GM12878 (cell line): ENCODE data around the gene PAX4. TPM values are rescaled to one million over a fixed set of nuclear protein-coding genes. Genes with fewer than 3 reads are reported as not detected.

Experiments used
- ATAC-seq: fragments of 200-7000 bp; cut with Tn5 transposase; 3 replicates; pipeline ENCODE4 v1.9.1; 2020; ENCODE audit warnings: mild to moderate bottlenecking, moderate library complexity
- BruUV-seq: library from RNA; stranded (reverse); fragments of 400-500 nt; replicated peaks from 2 replicates; lab custom pipeline; 2021; lab: Mats Ljungman, UMichigan
- CTCF ChIA-PET: fragments of 300-600 bp; sonication (Branson Sonifier 250); formaldehyde crosslinking; extraction: SDS; loops from one replicate; lab custom pipeline; 2021; ENCODE audit warnings: inconsistent platforms; lab: Yijun Ruan, JAX
- POLR2A ChIA-PET: fragments of 350-600 bp; formaldehyde crosslinking; extraction: SDS; loops from one replicate; lab custom pipeline; 2021; ENCODE audit warnings: inconsistent platforms; lab: Charles Lee
- RAD21 ChIA-PET: fragments of 300-600 bp; sonication (Branson Sonifier 250); formaldehyde crosslinking; loops from one replicate; lab custom pipeline; 2023; ENCODE audit warnings: antibody characterized with exemption; ENCODE audit not compliant: unreplicated experiment; lab: Charles Lee
- SMC1A ChIA-PET: fragments of 300-600 bp; sonication (Branson Sonifier 250); formaldehyde crosslinking; loops from one replicate; lab custom pipeline; 2023; ENCODE audit not compliant: unreplicated experiment, uncharacterized antibody; lab: Charles Lee
- DNase-seq: peaks from one replicate; pipeline ENCODE4 v3.0.0-alpha.2; 2011; ENCODE audit warnings: low read depth, low spot score
- FAIRE-seq: peaks from 3 replicates; lab custom pipeline; 2011; peaks lifted over from hg19 to GRCh38; lab: Jason Lieb, UNC
- H2AFZ ChIP-seq: 2 replicates; pipeline ENCODE4 v1.6.0; 2011; ENCODE audit warnings: low read depth, low read length, control low read depth; ENCODE audit not compliant: control insufficient read depth
- H3K27ac ChIP-seq: 2 replicates; pipeline ENCODE4 v1.5.1; 2011; ENCODE audit warnings: control low read depth; ENCODE audit not compliant: control insufficient read depth, insufficient read depth
- H3K27me3 ChIP-seq, 2 experiments: replicated peaks in 1 of 2; 2 replicates each; pipeline versions ENCODE4 v1.6.0 to v1.6.1; 2011; ENCODE audit warnings: low read length in 1 of 2; ENCODE audit not compliant: control insufficient read depth in 2 of 2, insufficient read depth in 2 of 2
- H3K36me3 ChIP-seq, 2 experiments: 2 replicates each; pipeline ENCODE4 v1.5.1; 2011; ENCODE audit warnings: low read length in 1 of 2; ENCODE audit not compliant: control insufficient read depth in 2 of 2, insufficient read depth in 2 of 2
- H3K4me1 ChIP-seq: 2 replicates; pipeline ENCODE4 v1.6.1; 2011; ENCODE audit warnings: mild to moderate bottlenecking, low read length, moderate library complexity, mixed read lengths; ENCODE audit not compliant: control insufficient read depth, insufficient read depth
- H3K4me2 ChIP-seq: 2 replicates; pipeline ENCODE4 v1.6.0; 2011; ENCODE audit warnings: control low read depth; ENCODE audit not compliant: control insufficient read depth, insufficient read depth
- H3K4me3 ChIP-seq: fragments of 200-600 bp; sonication (generic); 2 replicates; pipeline ENCODE4 v1.5.1; 2016
- H3K79me2 ChIP-seq: 2 replicates; pipeline ENCODE4 v1.6.0; 2011; ENCODE audit warnings: low read length; ENCODE audit not compliant: control insufficient read depth, insufficient read depth
- H3K9ac ChIP-seq: 2 replicates; pipeline ENCODE4 v1.8.0; 2011; ENCODE audit warnings: low read length, control low read depth, mixed read lengths; ENCODE audit not compliant: control insufficient read depth, insufficient read depth
- H3K9me3 ChIP-seq: replicated peaks from 3 replicates; pipeline ENCODE4 v1.5.1; 2011; ENCODE audit warnings: mild to moderate bottlenecking, low read length; ENCODE audit not compliant: control insufficient read depth, insufficient read depth
- H4K20me1 ChIP-seq: 2 replicates; pipeline ENCODE4 v1.6.0; 2011; ENCODE audit not compliant: control insufficient read depth, insufficient read depth
- ELK1 ChIP-seq: IDR thresholded peaks from 2 replicates; pipeline ENCODE4 v1.6.1; 2012; ENCODE audit warnings: low read depth, low read length, improper control_type of control experiment
- ETV6 ChIP-seq, 2 experiments: fragments of 450-650 bp in 1 of 2; IDR thresholded peaks in 1 of 2; conservative IDR thresholded peaks in 1 of 2; 2 replicates each; pipeline ENCODE4 v1.6.1; 2014; ENCODE audit warnings: antibody characterized with exemption in 1 of 2, borderline replicate concordance in 1 of 2, low read depth in 1 of 2, mild to moderate bottlenecking in 1 of 2, moderate library complexity in 1 of 2
- FOXK2 ChIP-seq: fragments of 450-650 bp; IDR thresholded peaks from 2 replicates; pipeline ENCODE4 v1.6.1; 2017; ENCODE audit warnings: mild to moderate bottlenecking, moderate library complexity
- IKZF1 ChIP-seq: fragments of 450-650 bp; conservative IDR thresholded peaks from 2 replicates; pipeline ENCODE4 v1.6.1; 2017; ENCODE audit warnings: antibody characterized with exemption, mild to moderate bottlenecking
- MXI1 ChIP-seq: fragments of 150-350 bp; IDR thresholded peaks from 2 replicates; pipeline ENCODE4 v1.6.1; 2011; ENCODE audit warnings: low read depth, mild to moderate bottlenecking, inconsistent platforms, low read length, improper control_type of control experiment
- PBX3 ChIP-seq: IDR thresholded peaks from 2 replicates; pipeline ENCODE4 v1.6.1; 2011; ENCODE audit warnings: mild to moderate bottlenecking, low read depth, low read length, moderate library complexity; ENCODE audit not compliant: insufficient replicate concordance
- PKNOX1 ChIP-seq: fragments of 450-650 bp; IDR thresholded peaks from 2 replicates; pipeline ENCODE4 v1.6.1; 2016; ENCODE audit warnings: mild to moderate bottlenecking
- POLR2AphosphoS2 ChIP-seq: IDR thresholded peaks from 2 replicates; pipeline ENCODE4 v1.6.1; 2011; ENCODE audit warnings: low read depth, mild to moderate bottlenecking, low read length, improper control_type of control experiment, moderate library complexity
- POLR2AphosphoS5 ChIP-seq: IDR thresholded peaks from 2 replicates; pipeline ENCODE4 v1.6.1; 2011; ENCODE audit warnings: mild to moderate bottlenecking, low read length, inconsistent platforms
- RBBP5 ChIP-seq: fragments of 200-600 bp; sonication (generic); conservative IDR thresholded peaks from 2 replicates; pipeline ENCODE4 v1.6.1; 2016
- SIX5 ChIP-seq: IDR thresholded peaks from 2 replicates; pipeline ENCODE4 v1.6.1; 2011; ENCODE audit warnings: mild to moderate bottlenecking, low read depth, low read length, moderate library complexity; ENCODE audit not compliant: severe bottlenecking
- SPI1 ChIP-seq: IDR thresholded peaks from 2 replicates; pipeline ENCODE4 v1.6.1; 2011; ENCODE audit warnings: low read depth, mild to moderate bottlenecking, low read length, moderate library complexity, borderline replicate concordance; ENCODE audit not compliant: insufficient read depth
- SREBF2 ChIP-seq: IDR thresholded peaks from 2 replicates; pipeline ENCODE4 v1.6.1; 2012; ENCODE audit warnings: mild to moderate bottlenecking, low read length
- TAF1 ChIP-seq: IDR thresholded peaks from 2 replicates; pipeline ENCODE4 v1.6.1; 2011; ENCODE audit warnings: mild to moderate bottlenecking, low read depth, low read length, borderline replicate concordance
- YBX1 ChIP-seq: fragments of 450-650 bp; IDR thresholded peaks from 2 replicates; pipeline ENCODE4 v1.6.1; 2016; ENCODE audit warnings: antibody characterized with exemption
- ZZZ3 ChIP-seq: IDR thresholded peaks from 2 replicates; pipeline ENCODE4 v1.6.1; 2011; ENCODE audit warnings: low read depth; ENCODE audit not compliant: control insufficient read depth, insufficient read length
- WGBS: methylation state at CpG from one replicate; pipeline ENCODE4 v1.1.6; 2016; ENCODE audit warnings: low lambda C conversion rate; ENCODE audit not compliant: insufficient replicate concordance, insufficient coverage; ENCODE audit errors: missing lambda C conversion rate; 5-methylcytosine and 5-hydroxymethylcytosine counted together
- in situ Hi-C: fragments of 300-500 bp; cut with MboI; formaldehyde crosslinking; loops from 9 replicates; pipeline ENCODE4 v1.14.3; 2018; ENCODE audit warnings: mixed read lengths
- intact Hi-C: fragments of 100-400 bp; cut with micrococcal nuclease; formaldehyde crosslinking; loops from one replicate; pipeline ENCODE4 v1.14.2; 2022; ENCODE audit not compliant: unreplicated experiment
- polyA plus RNA-seq, 11 experiments: library from polyadenylated mRNA; depleted of rRNA in 4 of 11; unstranded in 6 of 11; stranded (reverse) in 5 of 11; fragments of >200 nt; fragmentation: Nextera tagmentation in 4 of 11; fragmentation: Illumina TruSeq in 1 of 11; extraction: Ambion mirVana in 4 of 11; extraction: Trizol in 1 of 11; gene quantifications; 1 replicate in 1 of 11; 2 replicates in 10 of 11; pipeline versions ENCODE4 v1.2.1 to v1.2.3, GENCODE V29; 2011 to 2016; ENCODE audit warnings: inconsistent platforms in 2 of 11, missing spikeins in 2 of 11, low read depth in 1 of 11
- total RNA-seq, 4 experiments: library from RNA; depleted of rRNA in 3 of 4; stranded (reverse); fragments of >200 nt in 3 of 4; fragmentation: Illumina TruSeq in 1 of 4; extraction: Trizol in 1 of 4; gene quantifications; 2 replicates each; pipeline versions ENCODE4 v1.2.1 to v1.2.3, GENCODE V29; 2013 to 2021

The PAX4 gene
- total and polyA plus RNA-seq, 10 of the 15 experiments (the other 5 are each of a cell fraction or from before 2014, with no cell fraction given) = 0.27 TPM; not detected in 9

DNA sequence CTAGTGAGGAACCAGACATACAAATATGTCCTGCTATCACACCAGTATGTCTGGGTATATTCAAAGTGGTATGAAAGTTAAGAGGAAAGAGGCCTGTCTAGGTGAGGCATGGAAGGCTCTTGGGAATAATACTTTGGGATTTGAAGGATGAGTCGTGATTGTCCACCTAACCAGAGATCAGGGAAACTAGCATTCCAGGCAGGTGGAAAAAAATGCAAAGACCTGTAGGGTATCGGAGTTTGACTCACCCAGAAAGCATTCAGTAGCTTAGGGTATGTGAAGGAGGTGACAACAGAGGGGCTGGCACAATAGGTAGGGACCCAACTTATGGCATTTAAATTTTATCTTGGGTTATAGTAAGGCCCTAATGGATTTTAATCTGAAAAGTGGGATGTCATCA lies 31.6 kb downstream of the PAX4 start:
- H3K79me2 ChIP-seq = peaks cover 30% of the 10 kb centered on the region
- no peaks in the 10 kb centered on the region for H3K9me3 ChIP-seq
- no peak for ATAC-seq
- 48% methylated on average over 2 of the region's 2 CpGs for WGBS
- DNase-seq = no peak
- TF ChIP-seq PKNOX1 (no peak), TAF1 (no peak), SIX5 (no peak), POLR2AphosphoS2 (no peak), SREBF2 (no peak), IKZF1 (no peak), FOXK2 (no peak), RBBP5 (no peak), ETV6 (conservative IDR thresholded peaks at IDR 0.05 in 1 of 2, IDR thresholded peaks at IDR 0.05 in 1 of 2; ENCODE audit: borderline replicate concordance in 1 of 2, low read depth in 1 of 2) (no peak), POLR2AphosphoS5 (no peak), YBX1 (no peak), ZZZ3 (no peak), PBX3 (no peak), SPI1 (no peak), ELK1 (no peak), MXI1 (no peak)
- no peak for FAIRE-seq
- intact Hi-C loops (no loop called here), in situ Hi-C loops (no loop called here)
- POLR2A ChIA-PET = interaction anchor here (1.0 to 2.5 kb wide), 3 partner anchors 31 to 80 kb away, joined by 5 to 6 read pairs (median 5); no protein-coding TSS in a partner anchor
- H3K9ac ChIP-seq = no peak overlapping the region
- peaks cover 5% of the 10 kb centered on the region in 2 experiments; a peak in 3 of 4 replicates for H3K36me3 ChIP-seq
- peaks cover 15% of the 10 kb centered on the region for H3K4me1 ChIP-seq
- no peaks in the 10 kb centered on the region for H3K27me3 ChIP-seq
- RAD21 ChIA-PET = interaction anchor here (2.0 to 2.5 kb wide), 2 partner anchors 34 to 65 kb away, joined by 5 read pairs; no protein-coding TSS in a partner anchor
- CTCF ChIA-PET = interaction anchor here (0.6 to 4.2 kb wide), 3 partner anchors 43 to 1322 kb away, joined by 3 to 17 read pairs (median 4); no protein-coding TSS in a partner anchor
- BruUV-seq = no TSS peak
- H2AFZ ChIP-seq = peak overlapping the region; percentile 94
- no peak overlapping the region for H3K4me2 ChIP-seq
- no peak overlapping the region for H3K4me3 ChIP-seq
- H4K20me1 ChIP-seq = no peaks in the 10 kb centered on the region
- no peak overlapping the region for H3K27ac ChIP-seq
- SMC1A ChIA-PET = no interaction called here
